ENCODE data around the gene ZNF500.

- TF ChIP-seq TAF1 (IDR thresholded peaks at IDR 0.05; ENCODE audit: borderline replicate concordance, low read depth, low read length) (no peak), POLR2A (IDR thresholded peaks at IDR 0.05; ENCODE audit: low read depth, low read length) (no peak), POLR2AphosphoS5 (IDR thresholded peaks at IDR 0.05; ENCODE audit: low read depth, low read length) (no peak)
These were observed 31.5 kb upstream of the ZNF500 start for GRCh38 chr16:4798456-4798855.

Measured in GM12892 (cell line).